Astrocyte of the hippocampus (primary cell): ENCODE results near the gene MYH14.
"Not testable (repeated sequence)": the region's sequence is repeated elsewhere in the genome, so short reads cannot be mapped to it uniquely, and the experiment has no call there.

Experiments
- DNase-seq: peaks from one replicate; pipeline ENCODE4 v3.0.0; 2011; ENCODE audit warnings: low read depth, low spot score

Gene MYH14

DNA sequence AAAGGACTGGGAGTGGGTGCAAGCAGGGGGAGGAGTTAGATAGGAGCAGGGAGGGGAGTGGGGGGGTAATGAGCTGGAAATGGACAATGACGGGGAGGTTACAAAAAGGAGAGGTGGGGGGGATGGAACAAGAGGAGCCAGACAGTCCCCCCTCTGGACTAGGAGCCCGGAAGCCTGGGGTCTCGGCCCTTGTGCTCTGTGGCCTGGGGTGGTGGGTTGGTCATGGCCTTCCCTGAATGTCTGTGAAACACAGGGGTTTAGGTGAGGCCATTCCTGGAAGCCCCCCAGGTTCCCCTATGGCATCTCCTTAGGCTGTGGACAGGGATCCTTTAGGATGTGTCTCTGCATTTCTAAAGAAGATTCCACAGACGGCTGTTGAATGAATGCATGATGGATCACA is 113.7 kb downstream of the MYH14 start:
- no peak for DNase-seq

DNA sequence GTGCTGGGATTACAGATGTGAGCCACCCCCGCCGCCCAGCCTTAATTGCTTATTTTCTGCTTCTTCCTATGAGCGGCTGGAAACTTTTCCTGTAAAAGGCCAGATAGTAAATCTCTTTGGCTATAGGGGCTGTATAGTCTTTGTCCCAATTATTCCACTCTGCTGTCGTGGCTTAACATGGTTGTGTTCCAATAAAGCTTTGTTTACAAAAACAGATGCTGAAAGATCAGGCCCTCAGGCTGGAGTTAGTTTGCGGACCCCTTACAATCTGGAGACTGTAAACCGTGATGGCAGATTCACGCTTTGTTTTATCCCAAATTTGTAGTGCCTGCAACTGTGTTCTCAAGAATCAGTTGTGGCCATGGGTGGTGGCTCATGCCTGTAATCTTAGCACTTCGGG is 115.0 kb downstream of the MYH14 start:
- no peak for DNase-seq

DNA sequence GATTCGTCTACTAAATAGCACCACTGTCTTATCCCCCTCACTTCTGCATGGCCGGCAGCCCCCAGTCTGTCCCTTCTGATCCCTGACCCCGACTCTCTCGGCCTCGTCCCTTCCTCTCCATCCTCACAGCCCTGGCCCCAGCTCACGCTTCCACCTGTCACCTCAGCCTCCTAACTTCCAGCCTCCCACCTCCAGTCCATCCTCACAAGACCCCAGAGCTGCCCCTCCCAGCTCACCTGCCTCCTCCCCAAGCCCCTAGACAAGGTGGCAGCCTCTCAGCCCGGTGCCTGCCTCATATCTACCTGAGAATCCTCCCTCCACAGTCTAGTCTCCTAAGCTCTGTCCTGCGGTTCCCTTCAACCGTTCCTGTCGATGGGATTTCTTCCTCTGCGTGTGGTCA is 115.7 kb downstream of the MYH14 start:
- no peak for DNase-seq

DNA sequence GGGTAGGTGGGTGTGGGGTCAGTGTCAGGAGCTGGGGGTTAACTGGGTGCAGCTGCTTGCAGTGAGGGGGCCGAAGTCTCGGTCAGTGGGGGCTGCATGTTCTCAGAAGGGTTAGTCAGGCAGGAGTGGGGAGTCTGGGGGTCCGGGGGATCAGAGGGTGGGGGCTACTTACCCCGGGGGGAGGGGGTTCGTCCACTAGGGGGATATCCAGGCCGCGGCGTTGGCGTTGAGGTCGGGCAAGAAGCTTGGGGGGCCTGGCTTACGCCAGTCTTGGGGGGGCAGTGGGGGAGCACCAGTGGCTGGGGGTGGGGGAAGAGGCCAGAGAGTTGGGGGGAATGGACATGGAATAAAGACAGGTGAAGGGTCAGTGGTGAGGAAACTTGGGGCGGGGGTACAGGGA is 116.6 kb downstream of the MYH14 start:
- DNase-seq, result no peak

DNA sequence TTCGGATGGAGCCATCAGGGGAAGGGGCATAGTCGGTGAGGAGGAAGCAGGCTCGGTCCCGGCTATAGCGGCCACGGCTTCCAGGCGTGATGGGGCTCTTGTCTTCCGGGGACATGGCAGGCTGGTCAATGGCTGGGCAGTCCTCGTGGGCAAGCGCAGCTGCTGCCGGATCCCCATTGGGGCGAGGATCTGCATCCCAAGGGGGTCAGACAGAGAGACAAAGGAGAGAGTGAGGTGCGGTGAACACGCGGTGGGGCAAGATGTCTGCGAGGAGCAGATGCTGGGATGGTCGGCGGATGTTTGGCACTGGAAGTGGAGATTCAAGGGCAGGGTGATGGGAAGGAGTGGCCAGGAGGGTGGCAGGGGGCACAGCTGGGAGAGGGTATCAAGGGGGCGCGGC is 117.2 kb downstream of the MYH14 start:
- no peak for DNase-seq

DNA sequence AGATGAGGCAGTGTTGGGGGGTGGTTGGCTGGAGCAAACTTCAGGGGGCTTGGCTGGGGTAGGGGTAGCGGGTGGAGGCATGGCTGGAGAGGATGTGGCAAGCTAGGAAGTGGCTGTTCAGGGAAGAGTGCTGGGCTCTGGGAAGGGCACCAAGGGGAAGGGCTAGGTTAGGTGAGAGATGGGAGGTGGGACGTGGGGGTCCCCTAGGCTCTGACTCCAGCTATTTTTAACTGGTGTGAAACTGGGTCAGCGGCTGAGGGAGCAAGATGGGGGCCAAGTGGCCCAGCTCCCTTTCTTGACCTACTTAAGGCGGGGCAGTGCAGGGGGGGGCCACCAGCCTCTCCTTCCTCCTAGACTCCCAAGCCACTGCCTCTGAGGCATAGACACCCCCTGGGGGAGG is 118.4 kb downstream of the MYH14 start:
- no peak for DNase-seq

DNA sequence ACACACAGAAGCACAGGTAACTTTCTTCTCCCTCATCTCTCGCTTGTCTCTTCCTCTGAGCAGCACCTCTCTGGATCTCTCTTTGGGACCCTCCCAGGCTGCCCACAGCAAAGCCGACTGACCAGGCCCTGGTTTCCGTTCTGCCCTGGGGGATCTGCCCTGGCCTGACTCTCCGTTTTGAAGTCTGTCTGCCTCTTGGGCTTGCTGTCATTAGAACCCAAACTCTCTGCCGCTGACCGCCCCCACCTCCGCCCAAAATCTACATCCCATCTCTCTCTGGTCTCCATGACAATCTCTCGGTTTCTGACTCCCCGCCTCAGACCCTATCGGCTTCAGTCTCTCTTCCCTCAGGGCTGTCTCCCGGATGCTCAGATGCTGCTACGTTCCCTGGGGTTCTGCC is 118.8 kb downstream of the MYH14 start:
- no peak for DNase-seq

DNA sequence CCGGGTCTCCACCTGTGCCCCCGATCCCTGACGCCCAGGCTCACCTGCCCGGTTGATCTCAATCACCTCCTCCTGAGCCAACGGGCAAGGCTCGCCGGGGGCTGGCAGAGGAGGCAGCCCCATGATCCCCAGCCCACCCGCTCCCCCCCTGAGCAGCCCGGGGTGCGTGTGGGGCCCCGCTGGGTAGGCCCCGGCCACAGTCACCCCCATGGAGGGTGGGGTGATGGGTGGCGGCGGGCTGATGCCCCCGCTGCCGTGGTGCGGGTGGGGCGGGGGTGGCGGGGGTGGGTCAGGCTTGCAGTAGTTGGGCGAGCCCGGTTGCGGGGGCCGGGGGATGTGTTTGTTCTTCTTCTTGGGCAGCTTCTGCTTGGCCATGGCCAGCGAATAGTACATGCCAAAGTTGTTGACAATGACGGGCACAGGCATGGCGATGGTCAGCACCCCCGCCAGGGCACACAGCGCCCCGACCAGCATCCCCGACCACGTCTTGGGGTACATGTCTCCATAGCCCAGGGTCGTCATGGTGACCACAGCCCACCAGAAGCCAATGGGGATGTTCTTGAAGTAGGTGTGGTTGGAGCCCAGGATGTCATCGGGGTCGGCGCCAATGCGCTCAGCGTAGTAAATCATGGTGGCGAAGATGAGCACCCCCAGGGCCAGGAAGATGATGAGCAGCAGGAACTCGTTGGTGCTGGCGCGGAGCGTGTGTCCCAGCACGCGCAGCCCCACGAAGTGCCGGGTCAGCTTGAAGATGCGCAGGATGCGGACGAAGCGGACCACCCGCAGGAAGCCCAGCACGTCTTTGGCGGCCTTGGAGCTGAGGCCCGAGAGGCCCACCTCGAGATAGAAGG is 119.7 kb downstream of the MYH14 start:
- DNase-seq, result no peak

DNA sequence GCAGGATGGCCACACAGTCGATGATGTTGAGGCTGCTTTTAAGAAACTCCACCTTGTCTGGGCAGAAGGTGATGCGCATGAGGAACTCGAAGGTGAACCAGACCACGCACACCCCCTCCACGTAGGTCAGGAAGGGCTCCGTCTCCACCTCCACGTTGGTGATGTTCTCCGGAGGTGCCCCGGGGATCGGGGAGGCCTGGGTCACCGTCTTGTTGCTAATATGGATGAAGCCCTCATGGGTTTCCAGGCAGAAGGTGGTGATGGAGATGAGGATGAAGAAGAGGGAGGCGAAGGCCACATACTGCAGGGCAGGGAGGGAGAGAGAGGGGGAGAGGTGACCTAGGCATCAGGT is 120.3 kb downstream of the MYH14 start:
- DNase-seq, result no peak

DNA sequence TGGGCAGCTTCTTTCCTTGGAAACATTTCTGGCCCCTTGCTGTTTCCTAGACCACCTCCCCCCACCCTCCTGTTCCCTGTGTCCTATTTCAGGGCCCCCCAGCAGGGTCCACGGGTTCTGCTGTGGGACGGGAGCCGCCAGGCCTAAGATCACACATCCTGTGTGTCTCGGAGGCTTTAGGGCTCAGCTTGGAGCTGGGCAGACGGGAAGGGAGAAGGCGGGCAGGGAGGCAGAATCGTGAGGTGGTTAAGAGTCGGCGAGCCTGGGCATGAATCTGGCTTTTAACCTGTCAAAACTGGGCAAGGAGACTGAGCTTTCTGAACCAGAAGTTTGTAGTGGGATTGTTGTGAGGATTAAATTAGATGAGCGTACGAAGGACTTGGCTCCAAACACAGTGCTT is 120.9 kb downstream of the MYH14 start:
- DNase-seq, result no peak

DNA sequence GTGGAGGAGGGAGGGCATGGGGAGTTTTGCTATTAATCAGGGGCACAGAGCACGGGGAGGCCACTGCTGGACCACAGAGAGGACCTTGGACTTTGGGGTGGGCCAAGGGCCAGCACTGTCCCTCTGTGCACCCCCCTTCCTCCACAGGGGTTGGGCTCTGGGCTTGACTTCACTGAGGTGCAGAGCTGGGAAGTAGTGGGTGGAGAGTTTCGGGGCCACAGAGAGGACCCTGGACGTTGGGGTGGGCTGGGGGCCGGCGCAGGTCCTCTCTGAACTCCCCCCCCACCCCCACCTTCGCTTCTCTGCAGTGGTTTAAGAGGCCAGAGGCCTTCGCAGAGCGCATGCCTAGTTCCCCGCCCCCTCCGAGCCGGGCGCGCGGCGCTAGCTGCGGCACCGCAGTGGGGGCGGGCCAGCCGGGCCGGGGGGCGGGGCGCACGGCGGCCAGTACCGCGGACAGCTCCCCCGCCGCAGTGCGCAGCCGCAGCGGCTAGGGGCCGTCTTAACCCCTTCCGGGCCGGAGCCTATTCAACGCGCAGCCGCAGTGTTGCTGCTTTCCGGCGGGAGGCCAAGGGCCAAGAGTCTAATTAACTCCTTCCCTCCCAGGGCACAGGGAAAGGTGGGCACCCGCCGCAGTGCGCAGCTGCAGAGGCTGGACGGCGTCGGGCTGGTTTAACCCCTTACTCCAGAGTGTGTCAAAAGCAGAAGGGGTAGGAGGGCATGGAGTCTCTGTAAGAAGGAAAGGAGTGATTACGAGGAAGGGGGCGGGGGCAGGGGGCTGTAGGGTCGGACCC is 122.1 kb downstream of the MYH14 start:
- peak; percentile 82 for DNase-seq

DNA sequence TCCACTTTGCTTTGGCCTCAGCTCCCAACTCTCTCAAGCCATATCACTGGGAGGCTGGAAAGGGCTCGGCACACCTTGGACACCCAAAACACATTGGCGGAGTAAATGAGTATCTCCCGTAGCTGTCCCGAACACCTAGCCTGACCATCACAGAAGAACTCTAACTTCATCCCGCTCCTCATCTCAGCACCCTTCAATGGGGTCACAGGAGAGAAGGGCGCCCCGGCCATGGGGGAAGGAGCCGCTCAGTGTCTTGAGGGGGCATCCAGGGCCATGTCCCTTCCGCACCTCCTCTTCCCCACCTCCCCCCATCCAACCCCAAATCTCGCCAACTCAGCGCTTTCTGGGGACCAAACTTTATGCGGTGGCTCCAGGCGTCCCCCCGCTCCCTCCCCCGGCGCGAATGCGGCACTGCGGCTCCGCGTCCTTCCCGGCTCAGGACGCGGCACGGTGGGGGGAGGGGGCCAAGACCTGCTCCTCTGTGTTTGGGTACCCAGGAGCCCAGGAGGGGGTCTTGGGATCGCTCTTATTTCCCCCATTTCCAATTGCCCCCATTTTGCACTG is 122.8 kb downstream of the MYH14 start:
- DNase-seq, result no peak

DNA sequence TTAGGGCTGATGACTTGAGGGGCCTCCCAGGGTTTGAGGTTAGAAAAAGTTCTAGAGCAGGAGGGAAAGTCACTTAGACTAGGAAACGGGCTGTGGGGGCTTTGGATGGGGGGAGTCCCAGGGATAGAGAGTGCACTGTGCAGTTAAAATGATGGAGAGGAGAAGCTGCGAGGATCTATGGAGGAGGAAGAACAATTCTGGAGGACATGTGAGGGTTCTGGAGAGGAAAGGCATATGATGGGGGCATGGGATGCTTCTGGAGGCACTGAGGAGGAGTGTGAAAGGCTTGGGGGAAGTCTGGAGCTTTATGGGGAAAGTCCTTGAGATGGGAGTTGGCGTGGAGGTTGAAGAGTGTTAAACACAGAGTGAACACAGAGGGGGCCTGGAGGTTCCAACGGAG is 123.6 kb downstream of the MYH14 start:
- DNase-seq, result no peak

DNA sequence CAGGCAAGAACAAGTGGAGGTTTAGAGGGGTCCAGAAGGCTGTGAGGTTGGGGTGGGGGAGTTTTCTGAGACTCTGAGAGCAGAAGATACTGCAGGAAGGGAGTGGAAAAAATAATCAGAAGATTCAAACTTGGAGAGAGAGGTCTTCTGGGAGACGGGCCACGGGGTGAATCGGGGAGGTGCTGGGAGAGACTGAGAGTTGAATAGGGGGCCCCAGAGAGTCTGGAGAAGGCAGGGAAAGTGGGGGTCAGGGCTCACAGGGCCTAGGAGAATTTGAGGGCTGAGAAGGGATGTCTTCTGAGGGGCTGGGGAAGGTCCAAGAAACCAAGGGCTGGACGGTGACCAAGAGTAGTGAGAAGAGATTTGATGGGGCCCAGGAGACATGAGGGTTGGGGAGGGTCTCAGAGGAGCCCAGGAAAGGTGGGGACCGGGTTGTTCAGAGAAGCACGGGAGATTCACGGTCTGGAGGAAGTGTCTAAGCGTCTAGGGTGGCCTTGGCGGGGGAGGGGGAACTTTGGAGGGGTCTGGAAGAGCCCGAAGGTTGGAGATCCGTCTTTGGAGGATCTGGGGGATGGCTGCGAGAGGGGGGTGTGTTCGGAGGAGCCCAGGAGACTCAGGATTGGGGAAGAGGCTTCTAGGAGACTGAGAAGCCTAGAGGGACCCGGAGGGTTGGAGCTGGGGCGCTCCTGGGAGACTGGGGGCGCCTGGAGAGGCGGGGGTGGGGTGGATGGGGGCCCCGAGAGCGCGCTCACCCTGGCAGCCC is 124.2 kb downstream of the MYH14 start:
- no peak for DNase-seq

DNA sequence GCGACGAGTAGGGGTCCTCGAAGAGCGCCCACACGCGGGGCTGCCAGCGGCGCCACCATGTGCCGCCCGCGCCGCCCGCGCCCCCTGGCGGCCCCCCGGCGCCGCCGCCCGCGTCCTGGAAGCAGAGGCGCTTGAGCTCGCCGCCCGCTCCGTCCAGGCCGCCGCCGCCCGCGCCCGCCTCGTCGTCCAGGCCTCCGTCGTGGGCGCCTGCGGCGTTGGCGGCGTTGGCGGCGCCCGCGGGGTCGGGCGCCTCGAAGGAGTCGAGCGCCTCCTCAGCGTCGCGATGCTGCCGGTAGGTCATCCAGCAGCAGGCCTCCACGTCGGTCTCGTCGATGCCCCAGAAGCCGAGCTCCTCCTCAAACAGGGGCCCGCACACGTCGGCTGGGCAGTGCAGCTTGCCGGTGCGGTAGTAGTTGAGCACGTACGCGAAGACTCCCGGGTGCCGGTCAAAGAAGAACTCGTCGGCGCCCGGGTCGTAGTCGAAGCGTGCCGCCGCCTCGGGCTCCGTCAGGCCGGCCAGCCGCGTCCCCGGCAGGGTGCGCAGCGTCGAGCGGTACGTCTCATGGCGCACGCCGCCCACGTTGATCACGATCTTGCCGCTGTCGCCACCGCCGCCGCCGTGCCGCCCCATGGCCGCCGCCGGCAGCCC is 124.9 kb downstream of the MYH14 start:
- DNase-seq, result peak; percentile 27

DNA sequence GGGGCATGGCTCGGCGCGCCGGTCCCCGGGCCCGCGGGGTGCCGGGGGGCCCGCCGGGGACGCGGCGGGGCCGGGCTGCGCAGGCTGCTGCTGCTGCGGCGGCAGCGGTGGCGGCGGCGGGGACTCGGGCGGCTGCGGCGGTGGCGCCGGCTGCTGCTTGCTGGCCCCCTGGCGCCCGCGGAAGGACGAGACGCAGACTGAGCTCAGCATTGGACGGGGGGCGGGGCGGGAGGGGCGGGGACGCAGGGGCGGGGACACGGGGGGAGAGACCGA is 125.4 kb downstream of the MYH14 start:
- no peak for DNase-seq

DNA sequence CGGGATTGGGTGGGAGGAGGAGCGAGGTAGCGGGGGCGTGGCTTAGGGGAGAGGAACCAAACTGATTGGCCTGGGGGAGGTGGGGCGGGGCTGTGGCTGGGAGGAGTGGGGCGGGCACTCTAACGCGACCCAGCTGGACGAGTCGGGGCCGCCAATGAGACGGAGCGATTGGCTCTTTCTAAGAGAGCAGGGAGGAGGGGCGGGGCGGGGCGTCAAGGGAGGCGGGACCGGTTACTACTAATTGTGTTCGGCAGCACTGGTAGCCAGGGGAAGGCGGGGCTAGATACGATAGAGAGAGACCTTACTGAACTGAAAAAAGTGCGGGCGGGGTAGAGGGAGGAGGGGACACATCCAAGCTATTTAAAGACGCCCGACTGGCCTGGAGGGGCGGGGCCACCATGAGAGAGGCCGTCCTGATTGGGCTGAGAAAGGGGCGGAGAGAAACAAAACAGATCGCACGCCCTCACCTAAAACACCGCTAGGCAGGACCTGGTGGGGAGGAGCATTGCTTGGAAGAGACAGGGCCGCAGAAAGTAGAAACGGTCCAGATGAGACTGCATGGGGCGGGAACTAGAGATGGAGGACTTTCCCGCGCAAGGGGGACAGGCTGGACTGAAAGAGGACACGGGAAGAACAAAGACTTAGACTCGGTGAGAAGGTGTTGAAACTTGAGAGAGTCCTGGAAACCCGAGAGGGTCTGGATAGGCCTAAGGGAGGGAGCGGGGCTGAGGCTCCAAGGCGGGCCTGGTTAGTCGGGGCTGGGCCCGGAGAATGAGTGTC is 125.9 kb downstream of the MYH14 start, which contains the start of gene KCNC3:
Gene KCNC3, minus strand, starts transcription at position 232 of the 780 bp plus-strand sequence. CDS start 295 bp downstream, outside the sequence.
- DNase-seq, result peak; percentile 97

DNA sequence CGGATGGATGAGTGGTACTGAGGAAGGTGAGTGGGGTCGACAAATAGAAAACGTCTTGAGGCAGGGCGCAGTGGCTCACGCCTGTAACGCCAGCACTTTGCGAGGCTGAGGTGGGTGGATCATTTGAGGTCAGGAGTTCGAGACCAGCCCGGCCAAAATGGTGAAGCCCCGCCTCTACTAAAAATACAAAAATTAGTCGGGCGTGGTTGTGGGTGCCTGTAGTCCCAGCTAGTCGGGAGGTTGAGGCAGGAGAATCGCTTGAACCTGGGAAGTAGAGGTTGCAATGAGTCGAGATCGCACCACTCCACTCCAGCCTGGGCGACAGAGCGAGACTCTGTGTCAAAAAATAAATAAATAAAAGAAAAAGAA is 126.5 kb downstream of the MYH14 start:
- not testable (repeated sequence) for DNase-seq

DNA sequence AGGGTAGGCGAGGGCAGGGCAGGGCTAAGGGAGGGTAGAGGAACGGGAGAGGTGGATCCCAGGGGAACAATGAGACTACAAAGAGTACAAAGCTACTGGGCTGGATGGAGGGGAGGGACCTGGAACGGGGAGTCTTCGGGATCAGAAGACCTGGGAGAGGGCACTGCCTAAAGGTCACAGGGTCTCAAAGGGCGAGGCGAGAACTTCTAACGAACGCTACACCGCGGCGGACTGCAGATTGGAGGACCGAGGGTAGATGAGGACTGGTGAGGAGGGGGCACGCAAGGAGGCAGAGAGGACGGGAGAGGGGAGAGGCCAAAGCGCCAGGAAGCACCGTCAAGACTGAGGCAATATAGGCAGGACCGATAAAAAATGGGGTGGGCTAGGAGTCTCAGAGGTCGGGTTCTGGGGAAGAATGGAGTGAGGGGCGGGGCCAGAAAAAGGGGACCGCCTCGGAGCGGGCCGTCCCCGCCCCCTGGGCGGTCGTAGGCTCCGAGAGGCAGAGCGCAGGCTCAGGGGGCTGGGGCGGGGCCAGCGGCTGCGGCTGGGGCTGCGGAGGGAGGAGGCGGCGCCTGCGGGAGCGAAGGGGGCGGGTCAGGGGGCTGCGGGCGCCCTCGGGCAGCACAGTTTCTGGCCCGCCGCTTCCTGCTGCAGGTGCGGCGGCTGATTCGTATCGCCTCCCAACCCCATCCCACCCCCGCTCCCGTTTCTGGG is 127.1 kb downstream of the MYH14 start:
- DNase-seq, result peak; percentile 75
